ENCODE data around the gene SMG6.

Gene SMG6

DNA sequence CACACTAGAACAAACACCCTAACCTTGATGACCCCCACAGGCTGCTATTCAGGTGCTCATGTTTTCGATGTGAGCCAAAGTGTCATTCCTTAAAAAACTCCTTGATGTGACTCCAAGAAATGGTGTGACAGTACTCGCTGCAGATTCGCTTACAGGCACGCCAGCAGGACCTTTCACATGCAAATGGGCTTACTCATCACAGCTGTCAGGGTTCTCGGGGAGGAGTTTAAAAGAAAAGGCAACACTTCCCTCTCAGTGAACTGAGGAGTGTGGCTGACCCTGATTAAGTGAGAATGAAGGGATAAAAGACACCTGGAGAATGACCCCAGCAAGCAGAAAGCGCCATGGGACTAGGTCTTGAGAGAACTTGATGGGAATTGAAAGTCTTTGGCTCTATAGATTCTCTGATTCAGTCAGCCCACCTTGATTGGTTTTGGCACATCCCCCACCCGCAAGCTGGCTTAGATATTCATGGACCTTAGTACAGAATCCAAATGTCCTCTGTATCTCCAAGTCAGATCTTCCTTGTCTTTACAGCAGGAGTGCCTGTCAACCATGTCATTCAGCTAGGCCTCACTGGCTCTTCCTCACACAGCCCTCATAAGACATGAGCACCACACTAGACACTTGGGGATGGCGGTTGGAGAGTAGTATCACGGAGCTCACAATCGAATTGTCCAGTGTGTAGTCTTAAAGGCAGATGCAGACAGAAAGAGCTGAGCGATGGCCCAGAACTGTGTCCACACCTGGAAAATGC is 166.1 kb downstream of the SMG6 start:
- no peak for DNase-seq

DNA sequence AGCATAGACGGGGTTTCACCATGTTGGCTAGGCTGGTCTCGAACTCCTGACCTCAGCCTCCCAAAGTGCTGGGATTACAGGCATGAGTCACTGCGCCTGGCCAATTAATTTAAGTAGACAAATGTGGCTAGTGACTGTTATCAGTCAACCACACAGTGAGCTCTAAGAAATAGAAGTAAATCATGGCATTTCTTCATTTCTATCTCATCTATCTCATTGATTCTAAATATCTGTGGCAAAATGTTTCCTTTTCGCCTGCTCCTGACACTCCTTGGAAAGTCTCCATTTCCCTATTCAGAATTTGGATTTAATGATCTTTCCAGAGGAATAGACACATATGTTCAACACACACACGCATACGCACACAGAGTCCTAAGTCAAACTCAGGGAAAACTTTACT is 167.3 kb downstream of the SMG6 start:
- DNase-seq, result peak; percentile 39

DNA sequence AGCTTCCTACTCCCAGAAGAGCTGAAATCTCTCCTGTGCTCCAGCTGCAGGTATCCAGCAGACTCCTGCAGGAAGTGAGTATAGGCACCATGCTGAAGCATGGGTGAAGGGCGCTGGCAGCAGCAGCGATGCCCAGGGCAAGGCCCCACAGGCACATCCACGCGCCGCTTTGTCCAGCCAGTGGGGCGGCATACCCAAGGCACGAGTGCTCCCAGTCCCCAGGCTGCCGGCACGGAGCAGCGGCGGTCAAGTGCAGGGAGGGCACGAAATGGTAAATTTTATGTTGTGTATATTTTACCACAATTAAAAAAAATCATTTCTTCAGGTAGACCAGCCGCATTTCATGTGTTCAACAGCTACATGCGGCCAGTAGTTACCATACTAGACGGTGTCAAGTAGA is 175.6 kb downstream of the SMG6 start:
- DNase-seq, result no peak

DNA sequence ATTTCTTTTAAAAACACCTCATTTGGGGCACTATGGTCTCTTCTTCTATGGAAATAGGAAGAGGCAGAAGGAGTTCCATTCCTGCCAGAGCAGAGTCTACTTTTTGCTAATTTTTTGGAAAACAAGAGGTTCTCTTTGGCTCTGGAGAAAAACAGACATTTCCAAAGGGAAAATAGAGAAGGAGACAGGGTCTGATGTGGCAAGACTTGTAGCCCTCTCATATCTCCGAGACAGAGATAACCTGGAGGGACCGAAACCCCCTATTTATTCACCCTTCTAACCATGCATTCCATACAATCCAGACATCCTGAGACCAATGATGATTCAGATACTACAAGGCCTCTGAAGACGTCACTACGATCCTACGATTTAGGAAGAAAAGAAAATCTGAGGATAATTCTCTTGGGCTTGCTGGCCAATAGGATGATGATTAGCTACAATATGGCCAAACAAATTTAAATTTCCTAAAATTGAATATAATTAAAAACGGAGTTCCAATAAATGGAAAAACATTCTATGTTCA is 178.5 kb downstream of the SMG6 start:
- no peak for DNase-seq

DNA sequence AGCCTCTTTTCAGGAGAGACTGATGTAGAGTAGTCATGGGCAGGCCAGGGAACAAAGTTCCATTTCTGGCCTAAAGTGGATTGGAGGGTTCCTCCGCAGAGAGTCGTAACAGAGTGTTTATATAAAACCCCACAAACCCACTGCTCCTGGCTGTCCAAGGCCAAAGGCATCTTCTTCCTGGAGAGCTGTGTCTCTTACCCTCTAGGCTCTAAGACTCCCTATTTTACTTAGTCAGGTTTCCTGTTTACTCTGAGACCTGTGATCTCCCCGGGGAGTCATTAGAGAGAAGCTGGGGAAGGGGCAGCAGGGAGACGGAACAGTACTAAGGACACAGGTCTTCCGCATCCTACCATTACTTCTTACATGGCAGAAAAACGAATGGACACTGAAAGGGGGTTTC is 179.2 kb downstream of the SMG6 start:
- DNase-seq, result no peak

DNA sequence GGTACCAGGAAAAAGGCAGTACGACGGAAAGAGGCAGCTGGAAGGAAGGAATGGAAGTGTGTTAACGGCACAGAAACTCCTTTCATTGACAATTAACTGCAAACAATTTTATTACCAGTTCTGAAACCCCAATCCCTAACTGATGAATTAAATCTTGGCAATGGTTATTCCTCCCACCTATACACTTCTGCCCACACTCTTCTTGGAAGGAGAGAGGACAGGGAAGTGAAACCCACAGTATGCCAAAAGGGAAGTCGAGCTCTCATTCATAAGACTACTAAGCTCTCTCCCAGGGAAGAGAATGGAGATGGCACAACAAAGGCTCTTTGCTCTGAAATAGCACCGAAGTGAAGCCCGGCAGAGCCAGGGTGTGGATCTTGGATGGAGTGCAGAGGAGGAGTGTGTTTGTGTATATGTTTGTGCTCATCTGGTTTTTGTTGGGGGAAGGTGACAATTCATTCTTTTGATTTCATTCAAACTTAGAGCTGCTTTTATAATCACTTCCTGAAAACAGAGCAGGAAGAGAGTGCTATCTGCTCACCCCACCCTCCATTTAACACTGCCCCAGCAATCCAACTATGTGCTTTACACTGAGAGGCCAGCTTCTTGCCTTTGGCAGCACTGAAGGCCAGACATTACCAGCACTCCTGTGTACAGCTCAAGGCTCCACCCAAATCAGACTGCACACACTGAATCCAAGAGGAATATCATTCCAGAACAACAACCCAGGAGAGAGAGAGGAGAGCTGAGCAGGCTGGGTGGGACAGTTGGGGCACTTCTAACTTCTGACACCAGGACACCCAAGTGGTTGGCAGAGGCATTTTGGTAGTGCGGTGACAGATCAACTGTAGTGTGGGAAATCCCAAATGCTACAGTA is 180.0 kb downstream of the SMG6 start:
- DNase-seq, result peak; percentile 65

DNA sequence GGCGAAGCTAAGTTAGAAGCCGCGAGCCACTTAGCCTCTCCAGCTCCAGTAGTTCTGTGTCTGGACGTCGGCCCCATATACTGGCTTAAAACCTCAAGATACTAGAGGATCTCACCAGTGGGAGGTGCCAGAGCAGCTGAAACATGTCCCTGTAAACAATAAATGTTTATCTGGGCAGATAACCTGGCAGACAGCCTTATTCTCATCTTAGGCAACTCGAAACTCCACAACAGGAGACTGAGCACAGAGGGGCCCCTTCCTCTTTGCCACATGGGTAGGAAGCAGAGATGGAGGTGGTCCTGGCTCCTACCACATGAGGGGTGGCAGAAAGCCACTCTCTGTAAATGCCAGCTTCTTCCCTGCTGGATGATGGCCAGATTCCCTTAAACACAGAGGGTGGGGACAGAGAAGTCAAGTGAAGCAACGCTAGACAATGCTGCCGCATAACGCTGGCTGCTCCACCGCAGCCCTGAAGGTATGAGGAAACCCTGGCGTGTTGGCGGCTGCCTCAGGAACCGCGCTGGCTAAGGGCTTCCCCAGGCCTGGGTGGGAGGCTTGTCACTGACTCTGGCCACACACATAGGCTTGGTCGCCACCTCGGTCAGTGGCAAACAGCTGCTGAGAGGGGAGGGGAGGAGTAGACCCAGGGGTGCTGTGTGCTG is 180.8 kb downstream of the SMG6 start:
- DNase-seq, result peak; percentile 79

DNA sequence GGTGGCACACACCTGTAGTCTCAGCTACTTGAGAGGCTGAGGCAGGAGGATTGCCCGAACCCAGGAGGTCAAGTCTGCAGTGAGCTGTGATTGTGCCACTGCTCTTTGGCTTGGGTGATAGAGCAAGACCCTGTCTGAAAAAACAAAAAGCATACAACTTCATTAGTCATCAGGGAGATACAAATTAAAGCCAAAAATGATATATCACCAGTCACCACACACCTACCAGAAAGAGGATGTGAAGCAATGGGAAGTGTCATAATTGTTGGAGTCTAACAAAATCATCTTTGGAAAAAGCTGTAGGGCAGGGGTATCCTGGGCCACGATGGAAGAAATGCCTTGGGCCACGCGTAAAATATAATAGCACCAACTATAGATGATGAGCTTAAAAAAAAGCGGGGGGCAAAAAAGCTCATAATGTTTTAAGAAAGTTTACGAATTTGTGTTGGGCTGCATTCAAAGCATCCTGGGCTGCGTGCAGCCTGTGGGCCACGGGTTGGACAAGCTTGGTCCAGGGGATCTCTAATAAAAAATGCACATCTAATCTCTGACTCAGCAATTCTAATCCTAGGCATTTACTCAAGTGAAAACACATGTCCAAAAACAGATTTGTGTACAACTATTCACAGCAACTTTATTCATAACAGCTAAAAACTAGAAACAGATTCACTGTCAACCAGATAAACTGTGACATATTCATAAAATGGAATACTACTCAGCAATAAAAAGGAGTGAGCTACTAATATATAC is 182.8 kb downstream of the SMG6 start:
- DNase-seq, result peak; percentile 28

DNA sequence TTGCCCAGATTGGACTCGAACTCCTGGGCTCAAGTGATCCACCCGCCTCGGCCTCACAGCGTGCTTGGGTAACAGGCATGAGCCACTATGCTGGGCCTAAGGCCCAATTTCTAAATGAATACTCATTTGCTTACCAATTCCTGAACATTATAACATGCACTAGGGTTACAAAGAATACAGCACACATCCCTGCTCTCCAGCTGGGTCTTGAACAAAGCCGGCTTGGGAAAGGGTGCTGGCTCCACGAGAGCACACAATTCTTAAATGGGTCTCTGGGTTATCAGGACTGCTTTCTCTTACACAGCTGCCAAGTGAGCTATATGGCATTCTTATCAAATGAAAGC is 190.3 kb downstream of the SMG6 start:
- no peak for DNase-seq

DNA sequence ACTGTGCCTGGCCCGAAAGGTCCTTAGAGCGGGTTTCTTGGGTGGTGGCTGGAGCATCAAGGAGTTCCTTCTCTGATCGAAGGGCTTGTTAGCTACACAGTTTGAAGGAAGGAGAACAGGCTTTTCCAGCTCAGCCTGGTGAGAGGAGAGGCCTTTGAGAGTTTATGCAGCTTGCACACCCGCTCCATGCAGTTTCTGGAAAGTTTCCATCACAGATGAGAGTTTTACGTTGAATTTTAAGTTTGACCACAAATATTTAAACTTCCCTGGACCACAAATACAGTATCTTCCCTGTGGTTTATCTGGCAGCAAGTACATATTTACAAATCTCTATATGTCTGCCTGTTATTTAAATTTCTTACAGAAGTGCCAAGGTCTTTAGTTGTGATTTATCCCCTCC is 191.9 kb downstream of the SMG6 start:
- DNase-seq, result no peak

DNA sequence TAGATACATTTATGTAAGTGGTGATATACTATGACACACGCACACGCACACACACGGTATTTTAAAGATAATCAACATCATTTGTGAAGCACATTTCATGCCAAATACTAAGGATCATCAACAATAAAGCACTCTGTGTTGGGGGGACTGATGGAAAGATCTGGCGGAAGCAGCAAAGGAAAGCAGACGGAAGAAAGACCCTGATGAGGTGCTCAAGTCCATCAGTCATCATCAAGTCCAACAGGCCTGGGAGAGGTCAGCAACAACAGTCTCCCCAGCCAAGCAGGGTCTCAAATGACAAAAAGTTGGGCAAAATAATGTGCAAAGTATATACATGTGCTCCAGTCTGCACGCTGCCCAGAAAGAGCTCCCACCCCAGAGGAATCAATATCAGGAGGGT is 193.1 kb downstream of the SMG6 start:
- no peak for DNase-seq

DNA sequence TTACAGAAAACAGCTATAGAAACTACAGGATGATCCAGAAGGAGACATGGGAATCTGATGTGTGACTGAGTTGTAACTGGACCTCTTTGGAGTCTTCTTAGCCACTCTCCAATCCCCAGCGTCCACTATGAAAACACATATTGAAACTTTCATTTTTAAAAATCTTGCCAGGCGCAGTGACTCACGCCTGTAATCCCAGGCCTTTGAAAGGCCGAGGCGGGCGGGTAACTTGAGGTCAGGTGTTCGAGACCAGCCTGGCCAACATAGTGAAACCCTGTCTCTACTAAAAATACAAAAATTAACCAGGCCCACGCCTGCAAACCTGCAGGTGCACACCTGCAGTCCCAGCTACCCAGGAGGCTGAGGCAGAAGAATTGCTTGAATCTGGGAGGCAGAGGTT is 195.4 kb downstream of the SMG6 start:
- no peak for DNase-seq

DNA sequence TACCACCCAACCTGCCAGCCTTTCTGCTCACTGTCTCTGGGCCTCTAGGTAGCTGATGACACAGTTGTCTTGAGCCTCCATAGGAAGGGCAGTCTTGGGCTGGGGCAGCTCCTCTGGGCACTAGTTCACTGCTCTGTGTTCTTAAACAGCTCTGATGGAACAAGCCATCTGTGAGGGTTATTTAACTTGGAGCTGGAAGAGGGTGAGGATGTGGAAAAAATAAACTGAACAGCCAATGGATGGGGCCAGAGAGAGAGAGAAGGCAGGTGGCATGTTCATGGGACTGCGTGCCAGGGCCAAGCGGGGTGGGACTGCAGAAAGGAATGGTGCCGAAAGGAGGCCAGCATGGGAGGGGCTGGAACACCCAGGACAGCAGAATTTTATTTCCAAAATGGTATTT is 196.1 kb downstream of the SMG6 start:
- DNase-seq, result no peak

DNA sequence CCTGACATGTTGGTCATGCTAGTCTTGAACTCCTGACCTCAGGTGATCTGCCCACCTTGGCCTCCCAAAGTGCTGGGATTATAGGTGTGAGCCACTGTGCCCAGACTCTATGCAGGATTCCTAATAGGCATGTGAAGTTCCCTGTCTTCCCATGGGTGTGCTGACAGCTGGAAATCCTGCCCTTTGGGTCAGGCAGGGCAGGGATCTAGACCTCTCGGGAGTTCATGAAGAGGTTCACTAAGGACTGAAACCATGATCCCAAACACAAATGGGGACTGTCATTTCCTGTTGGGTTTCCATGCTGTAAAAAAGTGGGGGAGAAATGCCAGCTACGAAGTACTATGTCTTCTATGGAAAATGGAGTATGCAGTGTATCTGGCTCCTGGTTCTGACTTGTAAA is 196.5 kb downstream of the SMG6 start:
- no peak for DNase-seq

DNA sequence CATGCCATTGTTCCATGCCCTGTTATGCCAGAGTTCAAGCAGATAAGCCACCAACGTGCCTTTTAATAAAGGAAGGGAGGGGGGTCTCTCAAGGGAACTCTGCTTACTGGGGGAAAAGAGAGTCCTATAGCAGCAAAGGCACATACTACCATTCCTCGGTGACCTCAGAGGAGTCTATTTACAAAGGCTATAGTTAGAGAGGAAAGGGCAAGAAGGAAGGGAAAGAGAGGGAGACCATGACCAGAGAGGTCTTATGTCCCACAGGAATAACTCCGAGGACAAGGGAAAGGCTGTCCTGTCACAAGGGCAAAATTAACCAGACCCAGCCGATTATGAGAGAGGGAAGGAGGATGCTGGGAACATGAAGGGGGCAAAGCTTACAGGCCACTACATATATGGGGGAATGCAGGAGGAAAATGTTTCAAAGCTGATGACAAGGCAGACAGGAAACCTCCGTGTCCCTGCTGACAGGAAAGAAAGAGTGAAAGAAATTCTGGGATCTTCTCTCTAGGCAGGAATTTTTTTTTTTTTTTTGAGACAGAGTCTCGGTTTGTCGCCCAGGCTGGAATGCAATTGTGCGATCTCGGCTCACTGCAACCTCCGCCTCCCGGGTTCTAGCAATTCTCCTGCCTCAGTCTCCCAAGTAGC is 197.2 kb downstream of the SMG6 start:
- DNase-seq, result no peak

DNA sequence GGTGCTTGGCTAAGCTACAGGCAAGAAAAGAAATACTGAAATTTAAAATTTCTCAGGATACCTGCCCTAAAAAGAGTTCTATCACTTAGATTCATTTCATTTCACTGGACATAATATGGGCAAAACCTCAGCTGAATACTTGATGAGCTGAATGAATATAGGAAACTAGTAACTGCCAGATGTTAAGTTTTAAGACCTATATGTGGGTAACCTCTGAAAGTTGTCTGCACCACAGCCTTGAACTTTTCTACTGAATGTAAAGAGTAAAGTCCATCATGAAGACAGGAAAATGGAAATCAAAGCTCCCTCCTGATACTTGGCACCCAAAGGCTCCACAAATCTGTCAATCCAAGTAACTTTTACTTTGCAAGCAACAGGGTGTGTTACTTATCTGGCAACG is 197.9 kb downstream of the SMG6 start:
- DNase-seq, result no peak

DNA sequence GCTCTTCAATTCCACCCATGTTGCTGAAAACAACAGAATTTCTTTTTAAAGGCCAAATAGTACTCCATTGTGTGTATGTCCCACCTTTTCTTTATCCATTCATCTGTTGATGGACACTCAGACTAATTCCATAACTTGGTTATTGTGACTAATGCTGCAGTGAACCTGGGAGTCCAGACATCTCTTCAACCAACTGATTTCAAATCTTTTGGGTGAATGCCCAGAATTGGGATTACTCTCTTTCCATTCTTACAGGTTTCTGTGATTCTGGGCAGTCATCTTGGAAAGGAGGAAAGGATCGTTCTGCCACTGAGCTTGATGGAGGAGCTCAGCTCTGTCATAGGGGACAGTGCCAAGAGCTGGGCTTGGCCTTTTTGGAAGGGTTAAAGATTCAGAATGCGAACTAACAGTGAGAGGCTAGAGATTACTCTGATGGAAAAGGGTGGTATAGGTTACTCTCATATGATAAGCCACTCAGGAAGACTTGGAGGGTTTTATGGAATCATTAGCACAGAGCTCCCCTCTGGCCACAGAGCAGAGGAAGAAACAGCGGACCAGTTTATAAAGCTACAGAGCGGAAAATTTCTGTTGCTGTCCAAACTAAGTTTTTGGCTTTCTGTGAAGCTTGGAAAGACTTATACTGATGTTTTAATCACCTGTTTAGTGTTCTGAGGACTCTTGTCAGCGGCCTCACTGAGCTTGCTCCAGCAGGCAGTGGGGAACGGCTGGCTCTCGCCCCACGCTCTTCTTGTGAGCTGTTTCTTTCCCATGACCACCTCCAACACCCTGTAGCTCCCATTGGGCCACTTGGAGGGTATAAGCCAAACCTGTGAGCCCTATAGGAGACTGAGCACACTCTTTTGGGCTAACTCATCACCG is 200.4 kb downstream of the SMG6 start:
- DNase-seq, result no peak

DNA sequence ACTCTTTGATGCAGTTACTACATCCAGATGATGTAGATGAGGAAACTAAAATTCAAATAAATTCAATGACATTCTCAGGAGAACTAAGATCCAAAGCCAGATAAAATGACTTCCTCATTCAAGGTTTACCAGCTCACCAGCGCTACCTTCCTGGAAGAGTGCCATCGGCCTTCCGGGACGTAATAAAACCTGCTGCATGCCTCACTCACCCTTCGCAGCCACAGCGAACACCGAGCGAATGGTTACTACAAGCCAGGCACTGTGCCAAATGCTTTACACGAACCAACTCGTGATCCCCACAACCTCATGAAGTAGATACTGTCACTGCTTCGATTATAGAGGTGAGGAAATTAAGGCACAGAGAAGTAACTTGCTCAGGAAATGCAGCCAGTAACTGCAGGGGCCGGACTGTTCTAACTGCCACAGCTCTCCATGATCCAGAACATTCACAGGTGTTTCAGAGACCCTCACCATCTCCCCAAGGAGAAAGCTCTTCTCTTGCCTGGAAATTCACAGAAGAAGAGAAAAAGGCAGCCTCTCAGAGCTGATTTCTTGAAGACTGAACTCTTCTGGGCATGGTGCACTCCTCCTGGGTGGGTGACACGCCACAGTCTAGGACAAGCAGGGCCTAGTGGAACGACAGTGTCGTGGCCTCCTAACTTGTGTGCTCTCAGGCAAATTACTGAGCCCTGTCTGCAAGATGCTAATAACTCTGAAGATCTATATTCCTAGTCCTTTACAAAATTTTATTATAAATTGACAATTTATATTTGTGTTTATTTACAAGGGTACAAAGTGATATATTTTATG is 201.9 kb downstream of the SMG6 start:
- peak; percentile 90 for DNase-seq

DNA sequence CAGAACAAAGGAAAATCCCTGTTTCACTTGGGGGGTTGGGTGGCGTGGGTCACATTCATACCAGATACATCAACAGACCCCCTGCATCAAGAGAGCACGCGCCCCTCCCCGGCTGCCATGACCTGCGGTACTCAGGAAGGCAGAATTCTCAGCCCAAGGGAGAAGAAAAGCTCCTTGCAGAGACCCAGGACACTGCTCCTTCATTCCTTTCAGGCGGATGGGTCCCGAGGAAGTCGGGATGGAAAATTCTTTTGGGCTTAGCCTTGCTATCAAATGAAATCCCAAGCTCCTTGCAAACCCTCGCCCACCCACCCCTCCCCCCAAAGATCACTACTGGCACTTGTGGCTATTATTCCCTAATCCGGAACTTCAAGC is 208.1 kb downstream of the SMG6 start:
- DNase-seq, result no peak

DNA sequence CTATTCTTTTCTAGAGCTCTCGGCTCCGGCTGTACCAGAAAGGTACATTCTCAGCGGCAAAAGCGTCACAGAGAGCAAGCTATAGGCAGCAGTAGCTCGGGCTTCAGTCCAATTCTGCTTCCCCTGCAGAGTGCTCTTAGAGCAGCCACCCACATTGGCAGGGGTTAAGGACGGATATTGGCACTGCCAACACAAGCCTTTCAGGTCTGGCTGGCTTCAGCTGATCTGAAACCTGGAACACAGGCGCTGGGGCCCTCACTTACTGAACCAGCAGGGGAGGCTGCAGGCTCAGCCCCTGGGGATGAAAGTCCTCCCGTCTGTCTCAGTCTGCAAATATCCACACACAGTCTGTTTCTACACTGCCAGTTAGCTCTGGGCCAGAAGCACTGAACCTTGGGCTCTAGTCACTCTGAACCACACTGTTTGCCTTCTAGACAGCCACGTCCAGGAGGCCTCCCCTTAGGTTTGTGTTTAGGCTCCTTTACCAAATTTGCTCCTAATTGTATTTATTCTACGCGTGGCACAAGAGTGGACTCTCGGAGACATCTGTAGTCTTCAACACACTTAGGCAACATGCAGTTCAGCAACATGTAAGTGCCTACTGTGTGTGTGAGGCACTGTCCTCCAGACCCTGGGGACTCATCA is 208.6 kb downstream of the SMG6 start:
- peak; percentile 45 for DNase-seq
